H9 (cell line): ENCODE measurements around the gene WDR7. TPM values are rescaled to one million over a fixed set of nuclear protein-coding genes. Genes with fewer than 3 reads are reported as not detected.

Experiments used
- DNase-seq: peaks from one replicate; pipeline ENCODE4 v3.0.0-alpha.2; 2017
- H2AFZ ChIP-seq: one replicate; pipeline ENCODE4 v1.6.1; 2013; ENCODE audit warnings: mild to moderate bottlenecking, low read length, control low read depth, moderate library complexity
- H2AK5ac ChIP-seq: 2 replicates; pipeline ENCODE4 v1.6.1; 2013; ENCODE audit warnings: low read length, control low read depth, mixed read lengths; ENCODE audit not compliant: insufficient read length
- H2BK120ac ChIP-seq: one replicate; pipeline ENCODE4 v1.6.1; 2013; ENCODE audit warnings: low read depth, mild to moderate bottlenecking, low read length, control low read depth, inconsistent platforms; ENCODE audit not compliant: poor library complexity, severe bottlenecking
- H2BK12ac ChIP-seq: 2 replicates; pipeline ENCODE4 v1.6.1; 2013; ENCODE audit warnings: low read length, control low read depth, mixed read lengths, low read depth; ENCODE audit not compliant: insufficient read length
- H2BK15ac ChIP-seq: 2 replicates; pipeline ENCODE4 v1.6.1; 2013; ENCODE audit warnings: low read depth, low read length, control low read depth
- H2BK20ac ChIP-seq: one replicate; pipeline ENCODE4 v1.6.1; 2013; ENCODE audit warnings: low read depth, mild to moderate bottlenecking, low read length, control low read depth, inconsistent platforms; ENCODE audit not compliant: poor library complexity, severe bottlenecking
- H2BK5ac ChIP-seq: 2 replicates; pipeline ENCODE4 v1.6.1; 2013; ENCODE audit warnings: low read length, control low read depth, mixed read lengths; ENCODE audit not compliant: insufficient read length
- H3K14ac ChIP-seq: 2 replicates; pipeline ENCODE4 v1.6.1; 2013; ENCODE audit warnings: low read length, control low read depth; ENCODE audit not compliant: insufficient read depth
- H3K18ac ChIP-seq: 2 replicates; pipeline ENCODE4 v1.6.1; 2013; ENCODE audit warnings: low read depth, mild to moderate bottlenecking, mixed read lengths, low read length, control low read depth; ENCODE audit not compliant: insufficient read length
- H3K23ac ChIP-seq: 2 replicates; pipeline ENCODE4 v1.6.1; 2013; ENCODE audit warnings: low read length, control low read depth, mixed read lengths, low read depth; ENCODE audit not compliant: insufficient read length
- H3K23me2 ChIP-seq: 2 replicates; pipeline ENCODE4 v1.6.1; 2013; ENCODE audit warnings: low read depth, mild to moderate bottlenecking, mixed read lengths, low read length, control low read depth; ENCODE audit not compliant: insufficient read length, poor library complexity, severe bottlenecking
- H3K27ac ChIP-seq: 2 replicates; pipeline ENCODE4 v1.5.1; 2013; ENCODE audit warnings: low read length, control low read depth, mixed read lengths, low read depth; ENCODE audit not compliant: insufficient read length
- H3K27me3 ChIP-seq: 2 replicates; pipeline ENCODE4 v1.6.1; 2013; ENCODE audit warnings: low read length, control low read depth, inconsistent platforms; ENCODE audit not compliant: insufficient read depth
- H3K4ac ChIP-seq: 2 replicates; pipeline ENCODE4 v1.6.1; 2013; ENCODE audit warnings: low read depth, mild to moderate bottlenecking, control low read depth, inconsistent platforms, low read length, moderate library complexity
- H3K4me1 ChIP-seq: 2 replicates; pipeline ENCODE4 v1.6.1; 2013; ENCODE audit warnings: low read length, control low read depth, inconsistent platforms; ENCODE audit not compliant: insufficient read depth
- H3K4me2 ChIP-seq: 2 replicates; pipeline ENCODE4 v1.6.1; 2013; ENCODE audit warnings: low read length, control low read depth, mixed read lengths; ENCODE audit not compliant: insufficient read length, insufficient read depth
- H3K56ac ChIP-seq: 2 replicates; pipeline ENCODE4 v1.6.1; 2013; ENCODE audit warnings: low read depth, mild to moderate bottlenecking, mixed read lengths, low read length, control low read depth; ENCODE audit not compliant: insufficient read length
- H3K79me1 ChIP-seq: 2 replicates; pipeline ENCODE4 v1.6.1; 2013; ENCODE audit warnings: low read depth, mild to moderate bottlenecking, moderate library complexity, low read length, control low read depth, inconsistent platforms; ENCODE audit not compliant: insufficient read depth, poor library complexity, severe bottlenecking
- H3K79me2 ChIP-seq: 2 replicates; pipeline ENCODE4 v1.6.1; 2013; ENCODE audit warnings: low read length, control low read depth, inconsistent platforms; ENCODE audit not compliant: insufficient read depth
- H3K9ac ChIP-seq: 2 replicates; pipeline ENCODE4 v1.6.1; 2013; ENCODE audit warnings: low read length, control low read depth, mixed read lengths; ENCODE audit not compliant: insufficient read length; ENCODE audit errors: extremely low read depth
- H3K9me3 ChIP-seq: one replicate; pipeline ENCODE4 v1.6.1; 2013; ENCODE audit warnings: low read depth, low read length, inconsistent platforms; ENCODE audit not compliant: control insufficient read depth
- H3T11ph ChIP-seq: one replicate; pipeline ENCODE4 v1.6.1; 2013; ENCODE audit warnings: mild to moderate bottlenecking, low read length, control low read depth, inconsistent platforms
- H4K20me1 ChIP-seq: one replicate; pipeline ENCODE4 v1.6.1; 2013; ENCODE audit not compliant: control insufficient read depth, insufficient read length, insufficient read depth
- H4K5ac ChIP-seq: 2 replicates; pipeline ENCODE4 v1.6.1; 2013; ENCODE audit warnings: low read depth, mild to moderate bottlenecking, mixed read lengths, low read length, control low read depth; ENCODE audit not compliant: insufficient read length
- H4K8ac ChIP-seq: replicated peaks from 2 replicates; pipeline ENCODE4 v1.6.1; 2013; ENCODE audit warnings: low read length, control low read depth, mixed read lengths, low read depth; ENCODE audit not compliant: insufficient read length
- H4K91ac ChIP-seq: 2 replicates; pipeline ENCODE4 v1.6.1; 2013; ENCODE audit warnings: low read depth, mild to moderate bottlenecking, moderate library complexity, mixed read lengths, low read length, control low read depth; ENCODE audit not compliant: insufficient read length
- H3K27ac Mint-ChIP-seq, 3 experiments: 2 replicates in 2 of 3; 3 replicates in 1 of 3; pipeline ENCODE4 v1.8.0; 2020 to 2021; ENCODE audit warnings: mixed read lengths in 3 of 3, mild to moderate bottlenecking in 1 of 3, moderate library complexity in 1 of 3
- H3K27me3 Mint-ChIP-seq: 2 replicates; pipeline ENCODE4 v1.8.0; 2021; ENCODE audit warnings: low read depth, mild to moderate bottlenecking, moderate library complexity, mixed read lengths
- H3K36me3 Mint-ChIP-seq, 3 experiments: 2 replicates in 2 of 3; 3 replicates in 1 of 3; pipeline ENCODE4 v1.8.0; 2020 to 2021; ENCODE audit warnings: low read depth in 3 of 3, mixed read lengths in 3 of 3; ENCODE audit not compliant: insufficient read depth in 1 of 3
- H3K4me1 Mint-ChIP-seq, 2 experiments: 2 replicates each; pipeline ENCODE4 v1.8.0; 2020; ENCODE audit warnings: mixed read lengths in 2 of 2
- H3K4me3 Mint-ChIP-seq, 2 experiments: 2 replicates in 1 of 2; 3 replicates in 1 of 2; pipeline ENCODE4 v1.8.0; 2020 to 2021; ENCODE audit warnings: mild to moderate bottlenecking in 2 of 2, mixed read lengths in 2 of 2, moderate library complexity in 1 of 2
- H3K9me3 Mint-ChIP-seq, 2 experiments: 2 replicates in 1 of 2; 3 replicates in 1 of 2; pipeline ENCODE4 v1.8.0; 2020; ENCODE audit warnings: mild to moderate bottlenecking in 2 of 2, mixed read lengths in 2 of 2, moderate library complexity in 1 of 2
- WGBS: extraction: QIAGEN DNeasy Blood & Tissue Kit; methylation state at CpG from one replicate; pipeline ENCODE4 v1.1.7; 2013; ENCODE audit warnings: missing lambda C conversion rate, low lambda C conversion rate, mixed read lengths; ENCODE audit not compliant: insufficient read length; ENCODE audit errors: extremely low coverage; 5-methylcytosine and 5-hydroxymethylcytosine counted together
- total RNA-seq: library from RNA; stranded (reverse); gene quantifications from 2 replicates; pipeline ENCODE4 v1.2.1, GENCODE V29; 2021
- TF ChIP-seq, protein P1 (sequence below): fragments of 200-600 bp; sonication (generic); conservative IDR thresholded peaks from 3 replicates; pipeline ENCODE4 v1.8.0; 2021; ENCODE audit warnings: antibody characterized with exemption, mild to moderate bottlenecking

WDR7 gene
- total RNA-seq, 1 experiment from 2014 or later = 14.8 TPM

DNA sequence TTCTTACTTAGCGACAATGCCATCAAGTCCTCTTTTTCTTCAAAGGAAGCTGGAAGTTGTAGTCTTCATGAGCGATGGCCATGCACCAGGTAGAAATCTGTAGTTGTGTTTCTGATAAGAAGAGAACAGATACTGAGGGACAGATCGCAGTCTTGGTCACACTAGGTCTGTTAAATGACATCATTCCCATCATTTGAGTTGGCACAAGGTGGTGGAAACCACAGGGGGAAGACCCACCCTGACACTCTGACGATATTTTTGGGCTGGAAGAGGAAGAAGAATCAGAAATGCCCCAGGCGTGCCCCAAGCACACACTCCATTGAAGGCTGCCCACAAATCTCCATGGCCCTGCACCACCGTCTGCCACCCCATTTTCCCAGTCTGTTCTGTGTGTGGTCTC, 406.7 kb downstream of the WDR7 start:
- no peaks in the 10 kb centered on the region for H3K4me1 ChIP-seq
- Mint-ChIP-seq H3K27me3 (peaks cover 1% of the 10 kb centered on the region), H3K4me3 (no peak overlapping the region), H3K9me3 (peaks cover 9 to 22% of the 10 kb centered on the region in 2 experiments), H3K4me1 (peaks cover 3% of the 10 kb centered on the region in 2 experiments; a peak in 3 of 4 replicates), H3K36me3 (peaks cover 3 to 41% (median 12%) of the 10 kb centered on the region in 3 experiments; a peak in 5 of 7 replicates), H3K27ac (no peak overlapping the region)
- H3K9me3 ChIP-seq = no peaks in the 10 kb centered on the region
- H3K4me2 ChIP-seq = no peak overlapping the region
- H4K8ac ChIP-seq = no peak overlapping the region
- no peak overlapping the region for H3K56ac ChIP-seq
- no CpG with 5 or more reads among the region's 6 CpGs for WGBS
- no peak overlapping the region for H4K91ac ChIP-seq
- no peak overlapping the region for H2AK5ac ChIP-seq
- no peaks in the 10 kb centered on the region for H3K79me1 ChIP-seq
- no peak overlapping the region for H3K27ac ChIP-seq
- H3T11ph ChIP-seq = no peak overlapping the region
- no peak overlapping the region for H3K18ac ChIP-seq
- no peaks in the 10 kb centered on the region for H3K79me2 ChIP-seq
- no peaks in the 10 kb centered on the region for H3K23me2 ChIP-seq
- no peak overlapping the region for H2BK15ac ChIP-seq
- H4K20me1 ChIP-seq = no peaks in the 10 kb centered on the region
- no peak overlapping the region for H2BK20ac ChIP-seq
- no peak overlapping the region for H2BK5ac ChIP-seq
- DNase-seq = no peak
- H4K5ac ChIP-seq = no peak overlapping the region
- no peak overlapping the region for H2BK120ac ChIP-seq
- H2BK12ac ChIP-seq = no peak overlapping the region
- H3K14ac ChIP-seq = no peak overlapping the region
- no peaks in the 10 kb centered on the region for H3K27me3 ChIP-seq
- TF ChIP-seq, protein P1, sequence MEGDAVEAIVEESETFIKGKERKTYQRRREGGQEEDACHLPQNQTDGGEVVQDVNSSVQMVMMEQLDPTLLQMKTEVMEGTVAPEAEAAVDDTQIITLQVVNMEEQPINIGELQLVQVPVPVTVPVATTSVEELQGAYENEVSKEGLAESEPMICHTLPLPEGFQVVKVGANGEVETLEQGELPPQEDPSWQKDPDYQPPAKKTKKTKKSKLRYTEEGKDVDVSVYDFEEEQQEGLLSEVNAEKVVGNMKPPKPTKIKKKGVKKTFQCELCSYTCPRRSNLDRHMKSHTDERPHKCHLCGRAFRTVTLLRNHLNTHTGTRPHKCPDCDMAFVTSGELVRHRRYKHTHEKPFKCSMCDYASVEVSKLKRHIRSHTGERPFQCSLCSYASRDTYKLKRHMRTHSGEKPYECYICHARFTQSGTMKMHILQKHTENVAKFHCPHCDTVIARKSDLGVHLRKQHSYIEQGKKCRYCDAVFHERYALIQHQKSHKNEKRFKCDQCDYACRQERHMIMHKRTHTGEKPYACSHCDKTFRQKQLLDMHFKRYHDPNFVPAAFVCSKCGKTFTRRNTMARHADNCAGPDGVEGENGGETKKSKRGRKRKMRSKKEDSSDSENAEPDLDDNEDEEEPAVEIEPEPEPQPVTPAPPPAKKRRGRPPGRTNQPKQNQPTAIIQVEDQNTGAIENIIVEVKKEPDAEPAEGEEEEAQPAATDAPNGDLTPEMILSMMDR = no peak
- H3K9ac ChIP-seq = no peak overlapping the region
- H3K23ac ChIP-seq = no peak overlapping the region
- no peak overlapping the region for H3K4ac ChIP-seq
- H2AFZ ChIP-seq = no peak overlapping the region
